IPS-20b (cell line): ENCODE results near the gene TTLL8.
A peak's percentile ranks its signal among the peaks of the same experiment; 100 is the strongest.

Experiments
- H3K27ac ChIP-seq: one replicate; pipeline ENCODE4 v1.5.1; 2013; ENCODE audit warnings: low read length
- H3K27me3 ChIP-seq: 2 replicates; pipeline ENCODE4 v1.6.1; 2013; ENCODE audit warnings: mild to moderate bottlenecking, low read length, inconsistent platforms; ENCODE audit not compliant: insufficient read depth
- H3K36me3 ChIP-seq: 2 replicates; pipeline ENCODE4 v1.6.1; 2013; ENCODE audit warnings: low read depth, mild to moderate bottlenecking, inconsistent platforms, low read length, moderate library complexity; ENCODE audit not compliant: insufficient read depth
- H3K4me1 ChIP-seq: 2 replicates; pipeline ENCODE4 v1.6.1; 2013; ENCODE audit warnings: mild to moderate bottlenecking, control low read depth, inconsistent platforms, low read length, moderate library complexity; ENCODE audit not compliant: insufficient read depth
- H3K4me3 ChIP-seq: 2 replicates; pipeline ENCODE4 v1.5.1; 2013; ENCODE audit warnings: mild to moderate bottlenecking, low read length, inconsistent platforms
- H3K9ac ChIP-seq: 2 replicates; pipeline ENCODE4 v1.6.1; 2013; ENCODE audit warnings: low read depth, mild to moderate bottlenecking, inconsistent platforms, low read length, moderate library complexity
- H3K9me3 ChIP-seq: 2 replicates; pipeline ENCODE4 v1.6.1; 2013; ENCODE audit warnings: mild to moderate bottlenecking, low read depth, low read length, inconsistent platforms; ENCODE audit not compliant: insufficient read depth

Gene TTLL8

GRCh38 chr22:50032941-50033601, 25.0 kb downstream of the TTLL8 start:
- no peak overlapping the region for H3K27ac ChIP-seq
- no peaks in the 10 kb centered on the region for H3K36me3 ChIP-seq
- no peaks in the 10 kb centered on the region for H3K9me3 ChIP-seq
- no peaks in the 10 kb centered on the region for H3K4me1 ChIP-seq
- H3K9ac ChIP-seq, result no peak overlapping the region
- no peak overlapping the region for H3K4me3 ChIP-seq
- H3K27me3 ChIP-seq, result peaks cover 30% of the 10 kb centered on the region

- H3K4me3 ChIP-seq, result no peak overlapping the region
- H3K4me1 ChIP-seq, result no peaks in the 10 kb centered on the region
- H3K27me3 ChIP-seq, result peaks cover 36% of the 10 kb centered on the region
- H3K9ac ChIP-seq, result no peak overlapping the region
- H3K36me3 ChIP-seq, result no peaks in the 10 kb centered on the region
- no peaks in the 10 kb centered on the region for H3K9me3 ChIP-seq
- no peak overlapping the region for H3K27ac ChIP-seq
Observed at GRCh38 chr22:50032109-50032871, 25.8 kb downstream of the TTLL8 start.

GRCh38 chr22:50031189-50032091, 26.7 kb downstream of the TTLL8 start:
- Histone ChIP-seq H3K27me3 (peaks cover 36% of the 10 kb centered on the region), H3K36me3 (no peaks in the 10 kb centered on the region), H3K4me1 (no peaks in the 10 kb centered on the region), H3K27ac (no peak overlapping the region), H3K9ac (no peak overlapping the region), H3K9me3 (no peaks in the 10 kb centered on the region), H3K4me3 (no peak overlapping the region)

GRCh38 chr22:50030297-50031188, 27.6 kb downstream of the TTLL8 start:
- H3K9ac ChIP-seq, result no peak overlapping the region
- peak overlapping the region; percentile 45; the same call in 1 of the 2 replicates for H3K4me3 ChIP-seq
- H3K4me1 ChIP-seq, result no peaks in the 10 kb centered on the region

GRCh38 chr22:50027639-50028537, 30.2 kb downstream of the TTLL8 start:
- Histone ChIP-seq H3K36me3 (no peaks in the 10 kb centered on the region), H3K27ac (no peak overlapping the region), H3K27me3 (peaks cover 36% of the 10 kb centered on the region)

More at GRCh38 chr22:50030297-50031188, 27.6 kb downstream of the TTLL8 start:
- Histone ChIP-seq H3K36me3 (no peaks in the 10 kb centered on the region), H3K27me3 (peaks cover 36% of the 10 kb centered on the region), H3K27ac (no peak overlapping the region), H3K9me3 (no peaks in the 10 kb centered on the region)

GRCh38 chr22:50025993-50026392, 32.1 kb downstream of the TTLL8 start:
- H3K36me3 ChIP-seq, result no peaks in the 10 kb centered on the region

More at GRCh38 chr22:50027639-50028537, 30.2 kb downstream of the TTLL8 start:
- no peaks in the 10 kb centered on the region for H3K4me1 ChIP-seq
- H3K9me3 ChIP-seq, result no peaks in the 10 kb centered on the region
- H3K4me3 ChIP-seq, result no peak overlapping the region
- no peak overlapping the region for H3K9ac ChIP-seq

GRCh38 chr22:50022171-50022819, 35.8 kb downstream of the TTLL8 start:
- H3K4me3 ChIP-seq, result no peak overlapping the region
- no peaks in the 10 kb centered on the region for H3K4me1 ChIP-seq
- peaks cover 22% of the 10 kb centered on the region for H3K27me3 ChIP-seq
- no peaks in the 10 kb centered on the region for H3K36me3 ChIP-seq
- no peak overlapping the region for H3K9ac ChIP-seq
- H3K9me3 ChIP-seq, result peaks cover 4% of the 10 kb centered on the region; the same call in 1 of the 2 replicates
- H3K27ac ChIP-seq, result no peak overlapping the region

More at GRCh38 chr22:50025993-50026392, 32.1 kb downstream of the TTLL8 start:
- H3K9ac ChIP-seq, result no peak overlapping the region
- peaks cover 3% of the 10 kb centered on the region; the same call in 1 of the 2 replicates for H3K9me3 ChIP-seq
- no peaks in the 10 kb centered on the region for H3K4me1 ChIP-seq
- H3K27me3 ChIP-seq, result peaks cover 34% of the 10 kb centered on the region
- H3K4me3 ChIP-seq, result no peak overlapping the region
- no peak overlapping the region for H3K27ac ChIP-seq

GRCh38 chr22:50020606-50021005, 37.5 kb downstream of the TTLL8 start:
- peaks cover 4% of the 10 kb centered on the region; the same call in 1 of the 2 replicates for H3K9me3 ChIP-seq
- H3K4me1 ChIP-seq, result no peaks in the 10 kb centered on the region
- no peak overlapping the region for H3K9ac ChIP-seq
- no peaks in the 10 kb centered on the region for H3K36me3 ChIP-seq
- no peak overlapping the region for H3K27ac ChIP-seq
- no peak overlapping the region for H3K4me3 ChIP-seq
- H3K27me3 ChIP-seq, result peaks cover 39% of the 10 kb centered on the region

- H3K4me1 ChIP-seq, result no peaks in the 10 kb centered on the region
- peaks cover 50% of the 10 kb centered on the region for H3K27me3 ChIP-seq
- no peak overlapping the region for H3K27ac ChIP-seq
- no peak overlapping the region for H3K4me3 ChIP-seq
- no peak overlapping the region for H3K9ac ChIP-seq
- H3K9me3 ChIP-seq, result peaks cover 4% of the 10 kb centered on the region; the same call in 1 of the 2 replicates
- H3K36me3 ChIP-seq, result no peaks in the 10 kb centered on the region
Observed at GRCh38 chr22:50019316-50019715, 38.8 kb downstream of the TTLL8 start.
